GM21717 (cell line): ENCODE results near the gene TMX1.
A peak's percentile ranks its signal among the peaks of the same experiment; 100 is the strongest.

Source experiments
- ATAC-seq: cut with Tn5 transposase; IDR thresholded peaks from one replicate; pipeline ENCODE4 v1.9.1; 2021; ENCODE audit warnings: mild to moderate bottlenecking, moderate library complexity; ENCODE audit not compliant: unreplicated experiment

TMX1 gene

GRCh38 chr14:51293149-51293911, 53.3 kb downstream of the TMX1 start:
- no peak for ATAC-seq

GRCh38 chr14:51293912-51294389, 53.9 kb downstream of the TMX1 start:
- ATAC-seq: no peak

- no peak for ATAC-seq
Observed at GRCh38 chr14:51294951-51295525, 55.0 kb downstream of the TMX1 start.

- ATAC-seq: no peak
Observed at GRCh38 chr14:51295646-51296263, 55.7 kb downstream of the TMX1 start.

- ATAC-seq: no peak
Observed at GRCh38 chr14:51297066-51297465, 57.0 kb downstream of the TMX1 start.

GRCh38 chr14:51298895-51299294, 58.8 kb downstream of the TMX1 start:
- peak; percentile 57 for ATAC-seq

GRCh38 chr14:51302295-51303030, 62.4 kb downstream of the TMX1 start:
- ATAC-seq: no peak

GRCh38 chr14:51304438-51304837, 64.4 kb downstream of the TMX1 start:
- ATAC-seq: no peak

GRCh38 chr14:51304941-51305340, 64.9 kb downstream of the TMX1 start:
- ATAC-seq: no peak

- ATAC-seq: no peak
Observed at GRCh38 chr14:51305751-51306150, 65.7 kb downstream of the TMX1 start.
